DOHH2 (cell line): ENCODE data around the gene CLASP1.

ENCODE experiments used
- EZH2phosphoT487 ChIP-seq: fragments of 200-600 bp; sonication (generic); IDR thresholded peaks from 2 replicates; pipeline ENCODE4 v1.6.1; 2017; ENCODE audit warnings: borderline replicate concordance, mild to moderate bottlenecking, antibody characterized with exemption, low read length, moderate library complexity, mixed read lengths
- TF ChIP-seq, protein P1 (sequence below): fragments of 200-600 bp; sonication (generic); IDR thresholded peaks from one replicate; pipeline ENCODE4 v1.5.1; 2014; ENCODE audit warnings: antibody characterized with exemption, mild to moderate bottlenecking, low read depth, low read length; ENCODE audit not compliant: poor library complexity, severe bottlenecking

DNA sequence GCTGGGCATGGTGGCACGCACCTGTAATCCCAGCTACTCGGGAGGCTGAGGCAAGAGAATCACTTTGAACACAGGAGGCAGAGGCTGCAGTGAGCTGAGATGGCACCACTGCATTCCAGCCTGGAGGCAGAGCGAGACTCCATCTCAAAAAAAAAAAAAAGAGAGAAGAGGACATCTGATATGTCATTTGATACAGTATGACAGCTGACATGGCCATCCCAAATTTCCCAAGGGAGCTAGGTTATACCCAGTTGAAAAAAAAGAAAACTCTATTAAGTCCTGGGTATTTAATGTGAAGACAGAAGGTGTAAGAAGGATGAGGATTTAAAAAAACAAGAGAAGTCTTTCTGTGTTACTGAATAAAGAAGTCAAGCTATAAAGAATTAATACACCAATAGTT is 23.3 kb downstream of the CLASP1 start:
- no peak for TF ChIP-seq EZH2phosphoT487
- TF ChIP-seq, protein P1, sequence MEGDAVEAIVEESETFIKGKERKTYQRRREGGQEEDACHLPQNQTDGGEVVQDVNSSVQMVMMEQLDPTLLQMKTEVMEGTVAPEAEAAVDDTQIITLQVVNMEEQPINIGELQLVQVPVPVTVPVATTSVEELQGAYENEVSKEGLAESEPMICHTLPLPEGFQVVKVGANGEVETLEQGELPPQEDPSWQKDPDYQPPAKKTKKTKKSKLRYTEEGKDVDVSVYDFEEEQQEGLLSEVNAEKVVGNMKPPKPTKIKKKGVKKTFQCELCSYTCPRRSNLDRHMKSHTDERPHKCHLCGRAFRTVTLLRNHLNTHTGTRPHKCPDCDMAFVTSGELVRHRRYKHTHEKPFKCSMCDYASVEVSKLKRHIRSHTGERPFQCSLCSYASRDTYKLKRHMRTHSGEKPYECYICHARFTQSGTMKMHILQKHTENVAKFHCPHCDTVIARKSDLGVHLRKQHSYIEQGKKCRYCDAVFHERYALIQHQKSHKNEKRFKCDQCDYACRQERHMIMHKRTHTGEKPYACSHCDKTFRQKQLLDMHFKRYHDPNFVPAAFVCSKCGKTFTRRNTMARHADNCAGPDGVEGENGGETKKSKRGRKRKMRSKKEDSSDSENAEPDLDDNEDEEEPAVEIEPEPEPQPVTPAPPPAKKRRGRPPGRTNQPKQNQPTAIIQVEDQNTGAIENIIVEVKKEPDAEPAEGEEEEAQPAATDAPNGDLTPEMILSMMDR: no peak
